Suppressor macrophage treated with lipopolysaccharide for 4 hours (primary cell): ENCODE results near the gene MEGF10.

ENCODE experiments used
- DNase-seq: peaks from one replicate; pipeline ENCODE4 v3.0.0-alpha.2; 2020

MEGF10 gene

GRCh38 chr5:127417528-127417927 is 126.9 kb downstream of the MEGF10 start:
- DNase-seq, result no peak

- DNase-seq, result no peak
Observed at GRCh38 chr5:127418367-127418766, 127.8 kb downstream of the MEGF10 start.

DNA sequence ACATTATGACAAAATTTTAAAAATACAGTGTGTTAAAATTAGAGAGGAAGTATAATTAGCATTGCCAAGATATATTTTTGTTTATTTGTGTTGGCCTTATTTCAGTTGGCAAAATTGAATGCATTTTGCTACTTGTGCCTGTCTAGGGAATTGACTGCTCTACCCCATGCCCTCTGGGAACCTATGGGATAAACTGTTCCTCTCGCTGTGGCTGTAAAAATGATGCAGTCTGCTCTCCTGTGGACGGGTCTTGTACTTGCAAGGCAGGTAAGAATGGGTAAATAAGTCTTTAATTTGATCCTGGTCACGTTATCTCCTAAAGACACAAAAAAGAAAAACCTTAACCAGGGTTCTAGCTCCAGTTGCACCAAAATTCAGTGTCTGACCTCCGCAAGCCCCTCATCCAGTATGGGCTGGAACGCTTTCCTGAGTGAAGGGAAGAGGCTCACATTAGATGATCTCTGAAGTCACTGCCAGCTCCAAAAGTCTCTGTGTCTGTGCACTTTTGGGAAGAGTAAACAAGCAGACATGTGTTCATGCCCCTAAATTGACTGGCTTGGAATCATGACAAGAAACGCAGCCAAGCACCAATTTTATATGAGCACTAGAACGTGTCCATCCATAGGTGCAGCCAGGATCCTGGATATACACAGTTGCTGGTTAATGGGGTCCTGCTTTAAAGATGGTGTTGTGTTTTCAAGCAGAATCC is 128.5 kb downstream of the MEGF10 start:
- DNase-seq, result no peak

DNA sequence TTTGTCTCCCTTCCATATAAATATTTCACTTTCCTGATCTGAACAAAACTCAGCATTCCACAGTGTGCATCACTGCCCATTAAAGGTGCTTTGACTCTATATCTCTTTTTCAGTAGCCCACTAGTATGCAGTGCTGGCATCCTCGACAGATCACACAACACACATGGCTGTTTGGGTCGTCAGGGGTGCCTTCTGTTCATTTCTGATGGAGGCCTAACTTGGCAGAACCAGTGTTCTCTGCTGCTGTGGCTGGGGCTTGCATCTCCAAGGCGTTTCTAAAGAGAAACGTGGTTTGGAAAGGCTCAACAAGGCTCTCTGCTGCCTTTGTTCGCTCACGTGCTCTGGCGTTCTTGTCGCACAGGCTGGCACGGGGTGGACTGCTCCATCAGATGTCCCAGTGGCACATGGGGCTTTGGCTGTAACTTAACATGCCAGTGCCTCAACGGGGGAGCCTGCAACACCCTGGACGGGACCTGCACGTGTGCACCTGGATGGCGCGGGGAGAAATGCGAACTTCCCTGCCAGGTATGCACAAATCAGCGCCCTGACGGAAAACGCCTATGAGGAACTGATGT is 129.2 kb downstream of the MEGF10 start:
- no peak for DNase-seq

DNA sequence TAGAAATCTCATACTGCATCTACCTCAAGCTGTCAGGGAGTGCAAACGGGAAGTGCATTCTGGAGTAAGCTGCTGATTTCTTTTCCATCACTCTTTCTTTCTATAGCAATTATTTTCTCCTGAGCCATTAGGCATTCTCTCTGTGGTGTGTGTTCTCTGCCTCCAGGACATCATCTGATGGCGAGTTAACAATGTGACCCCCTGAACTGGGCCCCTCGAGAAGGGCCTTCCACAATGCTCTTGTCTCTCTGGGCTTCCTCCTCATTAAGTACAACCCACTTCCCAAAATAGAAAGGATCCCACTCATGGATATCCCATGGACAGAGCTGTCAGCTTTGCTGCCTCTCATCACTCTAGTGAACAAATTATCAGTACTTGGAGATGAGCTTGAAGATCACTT is 130.2 kb downstream of the MEGF10 start:
- DNase-seq, result no peak

DNA sequence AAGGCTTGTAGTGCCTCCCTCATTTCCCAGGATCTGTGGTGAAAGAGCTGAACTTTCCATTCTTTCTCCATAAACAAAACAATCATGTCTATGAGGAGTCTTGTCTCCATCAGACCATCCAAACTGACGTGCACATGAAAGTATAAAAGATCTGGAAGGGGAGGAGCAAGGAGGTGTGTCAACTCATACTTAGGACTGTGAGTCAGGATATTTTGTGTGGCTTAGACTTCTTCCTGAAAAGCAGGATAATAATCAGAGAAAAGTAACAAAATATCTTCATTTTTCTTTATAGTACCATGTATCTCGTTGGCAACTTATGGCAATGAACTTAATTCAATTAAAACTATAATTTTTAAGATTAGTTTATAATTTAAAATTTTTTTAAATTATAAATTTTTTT is 130.9 kb downstream of the MEGF10 start:
- DNase-seq, result no peak

GRCh38 chr5:127423173-127423798 is 132.7 kb downstream of the MEGF10 start:
- DNase-seq, result peak; percentile 48

GRCh38 chr5:127425037-127425436 is 134.4 kb downstream of the MEGF10 start:
- DNase-seq, result no peak

- no peak for DNase-seq
Observed at GRCh38 chr5:127425868-127426267, 135.3 kb downstream of the MEGF10 start.

- DNase-seq, result no peak
Observed at GRCh38 chr5:127426661-127427060, 136.1 kb downstream of the MEGF10 start.

DNA sequence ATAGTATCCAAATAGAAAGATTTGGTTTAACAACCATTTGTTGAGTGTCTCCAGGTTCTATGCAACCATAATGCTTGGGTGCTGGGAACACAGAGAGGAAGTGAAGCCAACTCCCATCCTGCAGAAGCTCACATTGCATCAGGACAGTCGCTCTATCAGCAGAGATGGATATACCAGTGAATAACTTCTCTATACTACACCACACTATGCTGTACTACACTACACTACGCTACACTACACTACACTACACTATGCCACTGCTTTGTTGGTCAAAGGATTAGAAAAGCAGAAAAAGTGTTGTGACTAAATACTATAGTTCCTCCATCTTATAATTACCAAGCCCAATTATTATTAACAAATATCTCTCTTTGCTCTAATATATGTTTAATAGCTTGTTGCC is 137.7 kb downstream of the MEGF10 start:
- DNase-seq, result peak; percentile 7

- DNase-seq, result no peak
Observed at GRCh38 chr5:127428748-127429147, 138.2 kb downstream of the MEGF10 start.

- no peak for DNase-seq
Observed at GRCh38 chr5:127429928-127430327, 139.3 kb downstream of the MEGF10 start.

DNA sequence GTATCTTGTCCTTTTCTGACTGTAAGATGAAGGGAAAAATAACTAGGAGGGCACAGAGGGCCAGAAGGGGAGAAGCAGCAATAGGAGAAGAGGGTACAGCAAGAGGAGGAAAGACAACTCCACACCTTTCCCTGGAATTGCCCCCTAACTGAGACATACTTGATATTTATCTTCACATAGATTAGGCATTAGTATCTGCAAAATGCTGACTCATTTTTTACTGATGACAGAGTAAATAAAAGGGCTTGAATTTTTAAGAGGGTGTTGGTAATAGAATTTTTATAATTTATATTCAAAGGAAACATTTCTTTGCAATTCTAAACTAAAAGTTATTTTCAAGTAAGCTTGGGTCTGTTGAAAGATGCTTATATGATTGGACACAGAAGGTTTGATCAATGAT is 140.0 kb downstream of the MEGF10 start:
- no peak for DNase-seq

DNA sequence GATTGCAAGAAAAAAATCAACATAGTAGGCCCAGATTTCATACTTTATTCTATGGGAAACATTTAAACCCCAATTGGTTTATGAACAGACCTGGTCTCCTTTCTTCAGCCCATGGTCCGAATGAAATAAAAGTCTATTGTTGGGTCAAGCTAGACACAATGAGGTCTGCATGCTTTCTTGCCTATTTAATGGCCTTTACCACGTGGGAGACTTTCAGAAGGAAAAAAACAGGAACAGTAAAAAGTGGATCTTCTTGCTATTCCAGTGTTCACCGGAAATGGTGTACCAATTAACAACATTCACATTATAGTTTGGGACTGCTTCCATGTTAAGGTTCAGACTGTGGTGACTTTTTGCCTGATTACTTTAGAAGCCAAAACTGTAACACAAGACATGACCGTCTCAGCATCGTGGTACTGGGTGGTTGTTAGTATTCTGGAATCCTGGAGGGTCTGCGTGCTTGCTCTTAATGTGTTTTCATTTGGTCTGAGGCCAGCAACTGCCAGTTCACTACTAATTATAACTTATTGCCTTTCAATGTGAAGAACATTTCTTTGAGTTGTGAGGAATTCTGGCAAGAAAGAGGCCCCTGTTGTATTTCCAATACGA is 141.5 kb downstream of the MEGF10 start:
- no peak for DNase-seq

GRCh38 chr5:127433526-127433925 is 142.9 kb downstream of the MEGF10 start:
- no peak for DNase-seq

DNA sequence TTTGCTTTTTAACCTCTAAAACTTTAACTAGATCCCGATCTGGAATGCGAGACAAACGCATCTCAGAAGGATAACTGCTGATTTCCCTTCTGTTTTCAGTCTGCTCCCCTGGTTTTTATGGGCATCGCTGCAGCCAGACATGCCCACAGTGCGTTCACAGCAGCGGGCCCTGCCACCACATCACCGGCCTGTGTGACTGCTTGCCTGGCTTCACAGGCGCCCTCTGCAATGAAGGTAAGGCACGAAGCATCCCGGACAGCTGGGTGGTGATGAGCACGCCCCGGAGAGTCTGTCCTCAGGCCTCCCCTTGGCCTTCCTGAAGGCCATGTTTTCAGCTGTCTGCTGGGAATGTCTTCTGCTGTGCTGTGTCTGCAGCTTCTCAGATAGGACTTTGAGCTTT is 144.0 kb downstream of the MEGF10 start:
- DNase-seq, result no peak

GRCh38 chr5:127435821-127436220 is 145.2 kb downstream of the MEGF10 start:
- no peak for DNase-seq

GRCh38 chr5:127439644-127440043 is 149.0 kb downstream of the MEGF10 start:
- DNase-seq, result no peak

GRCh38 chr5:127440831-127441230 is 150.2 kb downstream of the MEGF10 start:
- no peak for DNase-seq

- peak; percentile 32 for DNase-seq
Observed at GRCh38 chr5:127441799-127442484, 151.3 kb downstream of the MEGF10 start.

DNA sequence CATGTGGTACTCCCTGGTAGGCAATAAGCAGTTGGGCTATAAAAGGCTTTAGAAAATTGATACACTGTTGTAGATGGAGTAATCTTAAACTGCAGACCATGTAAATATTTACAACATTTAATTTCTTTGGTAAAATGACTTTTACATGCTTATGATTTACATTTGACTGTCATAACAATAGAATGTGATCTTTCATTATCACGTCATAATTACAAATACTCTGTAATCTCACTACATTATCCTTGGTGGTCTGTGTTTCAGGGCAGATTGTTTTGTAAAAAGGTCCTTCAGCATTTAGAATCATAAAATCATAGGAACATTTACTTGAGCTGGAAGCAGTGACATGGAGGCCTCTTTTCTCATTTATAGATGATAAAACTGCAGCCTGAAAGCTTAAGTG is 153.6 kb downstream of the MEGF10 start:
- DNase-seq, result no peak

DNA sequence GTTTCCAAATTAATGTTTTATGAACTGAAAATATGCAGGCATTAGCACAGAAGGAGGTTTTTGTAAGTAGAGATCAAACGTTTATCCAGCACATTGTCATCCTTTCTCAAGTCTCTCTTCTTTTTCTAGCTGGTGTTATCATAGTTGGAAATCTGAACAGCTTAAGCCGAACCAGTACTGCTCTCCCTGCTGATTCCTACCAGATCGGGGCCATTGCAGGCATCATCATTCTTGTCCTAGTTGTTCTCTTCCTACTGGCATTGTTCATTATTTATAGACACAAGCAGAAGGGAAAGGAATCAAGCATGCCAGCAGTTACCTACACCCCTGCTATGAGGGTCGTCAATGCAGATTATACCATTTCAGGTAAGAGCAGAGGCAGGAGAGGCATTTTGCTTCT is 154.7 kb downstream of the MEGF10 start:
- no peak for DNase-seq

DNA sequence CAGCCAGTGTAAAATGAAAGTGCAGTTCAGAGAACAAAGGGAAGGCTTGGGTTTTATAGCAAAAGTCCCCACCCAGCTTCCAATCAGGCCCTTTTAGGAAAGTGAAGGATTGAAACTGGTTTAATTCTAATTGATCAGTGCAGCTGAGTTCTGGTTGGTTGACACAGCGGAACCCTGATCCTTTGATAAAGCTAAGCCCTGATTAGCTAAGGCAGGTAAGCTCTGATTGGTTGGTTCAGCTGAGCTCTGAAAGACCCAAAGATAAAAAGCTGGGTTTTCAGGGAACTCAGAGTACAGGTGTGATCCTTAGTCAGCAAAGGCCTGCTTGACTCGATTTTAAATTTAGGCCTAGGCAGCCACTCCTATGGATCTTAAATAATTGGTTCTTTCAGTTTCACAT is 156.0 kb downstream of the MEGF10 start:
- no peak for DNase-seq
